ENCODE measurements around the gene OSBPL8.

GRCh38 chr12:76464631-76465166, 94.9 kb downstream of the OSBPL8 start:
- TF ChIP-seq POLR2A (IDR thresholded peaks at IDR 0.05) (no peak), CTCF (IDR thresholded peaks at IDR 0.05) (no peak), EP300 (IDR thresholded peaks at IDR 0.05; ENCODE audit: low read depth) (no peak), POLR2AphosphoS5 (IDR thresholded peaks at IDR 0.05) (no peak)

Measured in transverse colon (tissue), 4 donors.